Gastroesophageal sphincter (tissue), 4 donors: ENCODE results near the gene CEP41. TPM values are rescaled to one million over a fixed set of nuclear protein-coding genes. Genes with fewer than 3 reads are reported as not detected.
A peak's percentile ranks its signal among the peaks of the same experiment; 100 is the strongest.

Experiments used
- ATAC-seq: fragments of 150-250 bp; one replicate; pipeline ENCODE4 v1.9.1; 2016; ENCODE audit warnings: mild to moderate bottlenecking, moderate library complexity
- H3K27ac ChIP-seq, 4 donors: fragments of 200-600 bp; sonication (generic) in 3 of 4; 1 replicate in 3 of 4; 2 replicates in 1 of 4; pipeline ENCODE4 v1.5.1; 2016 to 2019
- H3K27me3 ChIP-seq: fragments of 200-600 bp; sonication (generic); one replicate; pipeline ENCODE4 v1.5.1; 2019
- H3K36me3 ChIP-seq, 2 donors: fragments of 200-600 bp; sonication (generic); one replicate each; pipeline ENCODE4 v1.5.1; 2019; ENCODE audit warnings: control low read depth in 1 of 2
- H3K4me1 ChIP-seq, 3 donors: fragments of 200-600 bp; sonication (generic); 1 replicate in 2 of 3; 2 replicates in 1 of 3; pipeline ENCODE4 v1.5.1; 2016 to 2019; ENCODE audit warnings: control low read depth in 2 of 3
- H3K4me3 ChIP-seq, 2 donors: fragments of 200-600 bp; sonication (generic); one replicate each; pipeline ENCODE4 v1.5.1; 2019; ENCODE audit warnings: mild to moderate bottlenecking in 1 of 2, moderate library complexity in 1 of 2
- H3K9me3 ChIP-seq, 3 donors: fragments of 200-600 bp; sonication (generic); one replicate each; pipeline ENCODE4 v1.5.1; 2017 to 2019; ENCODE audit warnings: control low read depth in 2 of 3
- EP300 ChIP-seq: sonication (generic); formaldehyde crosslinking; IDR thresholded peaks from one replicate; pipeline ENCODE4 v1.6.1; 2017; ENCODE audit warnings: antibody characterized with exemption, mild to moderate bottlenecking
- POLR2A ChIP-seq, 2 donors: fragments of 450-650 bp; IDR thresholded peaks; one replicate each; pipeline ENCODE4 v1.6.1; 2017; ENCODE audit warnings: antibody characterized with exemption in 2 of 2, mild to moderate bottlenecking in 2 of 2, moderate library complexity in 1 of 2
- POLR2AphosphoS5 ChIP-seq: sonication (generic); formaldehyde crosslinking; IDR thresholded peaks from one replicate; pipeline ENCODE4 v1.6.1; 2017; ENCODE audit warnings: antibody characterized with exemption
- WGBS, 2 donors: methylation state at CpG; one replicate each; pipeline ENCODE4 v1.1.5; 2018; ENCODE audit warnings: low coverage in 1 of 2; 5-methylcytosine and 5-hydroxymethylcytosine counted together
- total RNA-seq, 4 donors: library from RNA; depleted of rRNA; stranded (reverse); fragments of >200 nt; gene quantifications; one replicate each; pipeline ENCODE4 v1.1.0, GENCODE V29; 2016
- TF ChIP-seq, protein P1 (sequence below), 4 experiments: fragments of 200-600 bp in 2 of 4; fragments of 450-650 bp in 2 of 4; sonication (generic) in 1 of 4; IDR thresholded peaks; one replicate each; pipeline ENCODE4 v1.5.1; 2017 to 2019; ENCODE audit warnings: antibody characterized with exemption in 4 of 4, mild to moderate bottlenecking in 2 of 4, moderate library complexity in 2 of 4

Gene CEP41
- total RNA-seq, 4 donors from 2014 or later = 3.6 to 6.2 (median 3.9) TPM

DNA sequence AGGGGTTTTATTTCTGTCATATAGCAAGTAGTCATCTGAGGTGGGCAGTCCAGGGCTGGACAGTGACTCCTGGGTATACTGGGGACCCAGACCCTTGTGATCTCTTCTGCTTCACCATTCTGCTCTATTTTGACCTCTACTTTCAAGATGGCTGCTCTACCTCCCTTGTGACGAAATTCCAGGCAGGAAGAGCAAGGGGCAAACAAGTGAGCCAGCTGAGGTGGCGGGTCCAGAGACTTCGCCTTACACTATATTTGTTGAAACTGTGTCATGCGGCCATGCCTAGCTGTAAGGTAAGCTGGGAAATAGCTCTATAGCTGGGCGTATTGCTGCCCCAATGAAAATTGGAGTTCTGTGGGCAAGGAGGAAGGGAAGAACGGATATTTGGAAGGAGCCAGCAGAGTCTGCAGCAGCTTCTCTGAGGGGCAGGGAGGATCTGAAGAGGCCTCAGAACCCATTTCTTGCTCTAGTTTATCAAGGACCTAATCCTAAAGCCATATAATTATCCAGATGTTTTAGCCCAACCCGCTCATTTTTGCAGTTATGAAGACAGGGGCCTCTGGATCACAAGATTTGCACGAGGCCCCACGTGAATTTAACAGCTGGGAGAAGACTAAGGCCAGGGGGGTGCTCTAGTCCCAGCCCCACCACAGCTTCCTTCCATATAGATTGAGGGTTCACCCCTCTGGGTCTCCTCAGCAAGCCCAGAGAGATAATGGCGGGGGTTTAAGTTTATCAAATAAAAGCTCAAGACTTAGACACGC is 68.2 kb downstream of the CEP41 start:
- ATAC-seq = no peak
- 66 to 81% methylated on average over 6 to 10 of the region's 11 CpGs for WGBS, 2 donors
- no peaks in the 10 kb centered on the region for H3K36me3 ChIP-seq
- no peak overlapping the region for H3K4me3 ChIP-seq
- peak overlapping the region; percentile 85 to 92 (median 92) for H3K27ac ChIP-seq
- no peaks in the 10 kb centered on the region for H3K27me3 ChIP-seq
- peaks cover 0 to 61% (median 17%) of the 10 kb centered on the region in 3 donors for H3K4me1 ChIP-seq
- TF ChIP-seq EP300 = no peak
- TF ChIP-seq, protein P1, sequence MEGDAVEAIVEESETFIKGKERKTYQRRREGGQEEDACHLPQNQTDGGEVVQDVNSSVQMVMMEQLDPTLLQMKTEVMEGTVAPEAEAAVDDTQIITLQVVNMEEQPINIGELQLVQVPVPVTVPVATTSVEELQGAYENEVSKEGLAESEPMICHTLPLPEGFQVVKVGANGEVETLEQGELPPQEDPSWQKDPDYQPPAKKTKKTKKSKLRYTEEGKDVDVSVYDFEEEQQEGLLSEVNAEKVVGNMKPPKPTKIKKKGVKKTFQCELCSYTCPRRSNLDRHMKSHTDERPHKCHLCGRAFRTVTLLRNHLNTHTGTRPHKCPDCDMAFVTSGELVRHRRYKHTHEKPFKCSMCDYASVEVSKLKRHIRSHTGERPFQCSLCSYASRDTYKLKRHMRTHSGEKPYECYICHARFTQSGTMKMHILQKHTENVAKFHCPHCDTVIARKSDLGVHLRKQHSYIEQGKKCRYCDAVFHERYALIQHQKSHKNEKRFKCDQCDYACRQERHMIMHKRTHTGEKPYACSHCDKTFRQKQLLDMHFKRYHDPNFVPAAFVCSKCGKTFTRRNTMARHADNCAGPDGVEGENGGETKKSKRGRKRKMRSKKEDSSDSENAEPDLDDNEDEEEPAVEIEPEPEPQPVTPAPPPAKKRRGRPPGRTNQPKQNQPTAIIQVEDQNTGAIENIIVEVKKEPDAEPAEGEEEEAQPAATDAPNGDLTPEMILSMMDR (IDR thresholded peaks at IDR 0.05) = no peak
- no peak for TF ChIP-seq POLR2A (IDR thresholded peaks at IDR 0.05)
- no peak for TF ChIP-seq POLR2AphosphoS5
- H3K9me3 ChIP-seq = no peaks in the 10 kb centered on the region

DNA sequence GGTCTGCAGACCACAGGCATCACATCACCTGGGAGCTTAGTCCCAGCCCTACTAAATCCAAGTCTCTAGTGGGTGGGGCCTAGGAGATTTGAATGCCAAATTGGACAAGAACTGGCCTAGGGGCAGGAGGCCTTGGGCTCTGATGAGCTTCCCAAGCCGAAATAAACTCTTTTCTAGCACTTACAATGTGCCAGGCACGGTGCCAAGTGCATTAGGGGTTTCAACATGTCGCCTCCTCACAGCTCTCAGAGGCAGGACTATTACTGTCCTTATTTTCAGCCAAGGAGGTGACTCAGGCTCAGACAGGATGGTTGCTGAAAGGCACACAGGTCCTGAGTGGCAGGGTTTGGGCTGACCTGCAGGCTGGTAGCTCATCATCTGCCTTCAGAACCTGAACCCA is 69.8 kb downstream of the CEP41 start:
- Histone ChIP-seq H3K9me3 (no peaks in the 10 kb centered on the region), H3K4me1 (peaks cover 0 to 61% (median 17%) of the 10 kb centered on the region in 3 donors), H3K36me3 (no peaks in the 10 kb centered on the region), H3K4me3 (no peak overlapping the region), H3K27me3 (no peaks in the 10 kb centered on the region), H3K27ac (peak overlapping the region in 3 of 4 donors; percentile 18 to 85 (median 50))
- TF ChIP-seq EP300 = no peak
- TF ChIP-seq POLR2AphosphoS5 = peak; percentile 56
- WGBS, 2 donors = no CpG with 5 or more reads among the region's 3 CpGs
- no peak for ATAC-seq

DNA sequence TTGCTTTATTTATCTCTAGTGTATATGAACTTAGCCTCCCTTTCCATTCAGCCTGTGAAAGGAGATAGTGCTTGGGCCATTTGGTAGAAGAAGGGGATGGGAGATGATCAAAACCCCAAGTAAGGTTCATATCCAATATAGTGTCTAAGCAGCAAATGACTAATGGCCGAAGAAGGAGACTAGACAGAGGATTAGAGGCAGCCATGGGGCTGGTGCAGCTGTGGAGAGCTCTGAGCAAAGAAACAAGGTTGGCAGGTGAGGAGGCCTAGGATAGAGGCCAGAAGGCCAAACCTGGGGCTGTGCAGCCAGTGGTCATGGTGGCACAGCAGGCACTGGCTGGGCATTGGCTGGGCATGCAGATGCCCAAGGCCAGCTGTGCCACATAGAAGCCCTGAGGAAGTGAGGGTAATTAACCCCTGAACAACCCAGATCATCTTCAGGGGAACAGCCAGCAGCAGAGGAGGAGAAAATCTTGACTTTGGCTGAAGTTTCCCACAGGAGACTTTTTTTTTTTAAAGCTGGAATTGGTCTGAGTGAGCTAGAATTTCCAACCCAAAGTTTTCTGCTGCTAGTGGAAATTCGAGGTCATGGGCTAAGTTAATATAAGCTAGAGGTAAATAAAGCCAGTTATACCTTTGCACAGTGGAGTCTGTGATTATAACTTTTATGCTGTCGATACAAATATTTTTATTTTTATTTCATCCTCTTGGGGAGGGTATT is 70.8 kb downstream of the CEP41 start:
- WGBS, 2 donors = 43 to 77% methylated on average over 3 of the region's 3 CpGs
- Histone ChIP-seq H3K4me1 (peaks cover 0 to 61% (median 17%) of the 10 kb centered on the region in 3 donors), H3K4me3 (no peak overlapping the region), H3K27ac (no peak overlapping the region), H3K9me3 (no peaks in the 10 kb centered on the region), H3K27me3 (no peaks in the 10 kb centered on the region), H3K36me3 (no peaks in the 10 kb centered on the region)
- no peak for ATAC-seq
- TF ChIP-seq POLR2AphosphoS5 (no peak), EP300 (no peak), POLR2A (IDR thresholded peaks at IDR 0.05) (no peak)
- TF ChIP-seq, protein P1 (IDR thresholded peaks at IDR 0.05) = no peak

DNA sequence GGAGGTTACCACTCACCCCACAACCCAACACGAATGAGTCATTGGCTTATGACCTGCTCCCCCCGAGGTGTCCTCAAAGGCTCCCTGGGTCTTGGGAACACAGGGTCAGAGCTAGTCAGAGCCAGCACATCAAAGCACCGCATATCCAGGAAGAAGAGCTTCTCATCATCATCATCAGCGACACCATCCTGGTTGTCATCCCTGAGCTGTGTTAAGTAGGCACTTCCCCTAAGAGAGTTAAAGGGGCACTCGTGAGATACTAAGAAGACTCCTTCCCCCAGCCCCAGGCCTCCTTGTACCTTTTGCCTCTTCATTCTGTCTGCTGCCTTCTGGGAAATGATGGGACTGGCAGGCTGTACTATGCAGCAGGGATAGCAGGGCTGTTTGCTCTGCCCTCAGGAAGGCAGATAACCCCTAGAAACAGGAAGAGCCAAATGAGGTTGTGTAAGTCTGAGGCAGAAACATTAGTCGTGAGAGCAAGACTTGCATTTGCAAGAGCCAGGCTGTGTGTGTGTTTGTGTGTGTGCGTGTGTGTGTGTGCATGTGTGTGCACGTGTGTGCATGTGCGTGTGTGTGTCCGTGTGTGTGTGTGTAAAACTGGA is 71.6 kb downstream of the CEP41 start:
- Histone ChIP-seq H3K36me3 (no peaks in the 10 kb centered on the region), H3K9me3 (no peaks in the 10 kb centered on the region), H3K4me1 (peaks cover 0 to 56% (median 17%) of the 10 kb centered on the region in 3 donors), H3K27me3 (no peaks in the 10 kb centered on the region), H3K27ac (no peak overlapping the region), H3K4me3 (no peak overlapping the region)
- no peak for ATAC-seq
- WGBS, 2 donors = 43 to 53% methylated on average over 5 to 9 of the region's 10 CpGs
- TF ChIP-seq POLR2A (IDR thresholded peaks at IDR 0.05) (no peak), POLR2AphosphoS5 (peak; percentile 36)

DNA sequence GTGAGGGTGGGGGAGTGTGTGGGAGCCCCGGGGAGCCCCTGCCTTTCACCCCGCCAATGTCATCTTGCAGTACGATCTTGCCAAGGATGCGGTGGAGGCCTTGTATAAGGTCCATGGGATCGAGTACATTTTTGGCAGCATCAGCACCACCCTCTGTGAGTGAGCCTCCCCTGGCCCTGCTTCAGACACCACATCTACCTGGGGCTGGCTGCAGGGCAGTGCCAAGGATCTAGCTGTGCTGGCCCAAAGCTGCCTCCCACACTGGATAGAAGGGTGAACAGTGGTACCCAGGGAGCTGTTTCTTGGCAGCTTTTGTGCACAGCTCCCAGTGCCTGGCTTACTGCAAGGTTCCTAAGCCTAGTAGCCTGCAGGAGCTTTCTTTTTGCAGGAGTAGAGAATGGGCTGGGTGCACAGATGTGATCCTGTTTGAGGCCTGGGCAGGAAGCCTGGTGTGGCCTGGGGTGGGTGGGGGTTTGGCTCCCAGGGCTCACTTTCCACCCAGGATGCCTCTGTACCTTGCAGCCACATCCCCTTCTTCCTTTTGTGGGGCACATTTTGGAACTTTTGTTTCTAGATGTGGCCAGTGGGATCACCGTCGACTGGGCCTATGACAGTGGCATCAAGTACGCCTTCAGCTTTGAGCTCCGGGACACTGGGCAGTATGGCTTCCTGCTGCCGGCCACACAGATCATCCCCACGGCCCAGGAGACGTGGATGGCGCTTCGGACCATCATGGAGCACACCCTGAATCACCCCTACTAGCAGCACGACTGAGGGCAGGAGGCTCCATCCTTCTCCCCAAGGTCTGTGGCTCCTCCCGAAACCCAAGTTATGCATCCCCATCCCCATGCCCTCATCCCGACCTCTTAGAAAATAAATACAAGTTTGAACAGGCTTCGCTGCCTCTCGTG is 72.7 kb downstream of the CEP41 start:
- no peak overlapping the region for H3K4me3 ChIP-seq
- H3K4me1 ChIP-seq = peaks cover 0 to 45% (median 7%) of the 10 kb centered on the region in 3 donors
- 81 to 100% methylated on average over 1 to 4 of the region's 19 CpGs for WGBS, 2 donors
- ATAC-seq = no peak
- no peaks in the 10 kb centered on the region for H3K27me3 ChIP-seq
- no peak overlapping the region for H3K27ac ChIP-seq
- no peaks in the 10 kb centered on the region for H3K9me3 ChIP-seq
- TF ChIP-seq, protein P1 (IDR thresholded peaks at IDR 0.05) = no peak
- no peak for TF ChIP-seq EP300
- TF ChIP-seq POLR2AphosphoS5 = no peak
- TF ChIP-seq POLR2A (IDR thresholded peaks at IDR 0.05) = no peak
- no peaks in the 10 kb centered on the region for H3K36me3 ChIP-seq
